NCI-H128 (cell line): ENCODE results near the gene CASP6.

Source experiments
- DNase-seq: peaks from one replicate; lab custom pipeline; 2025; ENCODE audit not compliant: unreplicated experiment; lab: John Stamatoyannopoulos, UW

Gene CASP6

GRCh38 chr4:109672169-109672930 lies 30.9 kb downstream of the CASP6 start:
- no peak for DNase-seq

GRCh38 chr4:109671350-109671749 lies 31.9 kb downstream of the CASP6 start:
- no peak for DNase-seq

- no peak for DNase-seq
These were observed 37.3 kb downstream of the CASP6 start for GRCh38 chr4:109665783-109666485.

- DNase-seq = no peak
These were observed 40.5 kb downstream of the CASP6 start for GRCh38 chr4:109662771-109663170.

GRCh38 chr4:109662116-109662515 lies 41.1 kb downstream of the CASP6 start:
- no peak for DNase-seq

GRCh38 chr4:109658871-109659410 lies 44.3 kb downstream of the CASP6 start:
- no peak for DNase-seq

GRCh38 chr4:109657854-109658418 lies 45.3 kb downstream of the CASP6 start:
- no peak for DNase-seq

GRCh38 chr4:109655396-109655795 lies 47.8 kb downstream of the CASP6 start:
- no peak for DNase-seq

GRCh38 chr4:109649872-109650271 lies 53.4 kb downstream of the CASP6 start:
- no peak for DNase-seq

- no peak for DNase-seq
These were observed 54.2 kb downstream of the CASP6 start for GRCh38 chr4:109648997-109649575.

GRCh38 chr4:109648266-109648996 lies 54.8 kb downstream of the CASP6 start:
- no peak for DNase-seq

GRCh38 chr4:109645874-109646710 lies 57.2 kb downstream of the CASP6 start:
- DNase-seq = no peak

- DNase-seq = no peak
These were observed 62.6 kb downstream of the CASP6 start for GRCh38 chr4:109640644-109641043.
